Measurements from ENCODE around the gene NDFIP2.
A peak's percentile ranks its signal among the peaks of the same experiment; 100 is the strongest.

NDFIP2 gene

GRCh38 chr13:79485014-79485811 lies 4.3 kb downstream of the NDFIP2 start:
- POLR2A ChIA-PET (ENCODE audit: low non-redundant PET): interaction anchor here (0.8 to 1.0 kb wide), 2 partner anchors 26 to 61 kb away, joined by 6 read pairs; no protein-coding TSS in a partner anchor
- H3K27ac ChIP-seq: peak overlapping the region; percentile 34

GRCh38 chr13:79486433-79487188 lies 5.7 kb downstream of the NDFIP2 start:
- CTCF ChIA-PET: no interaction called here
- no peak overlapping the region for H3K27ac ChIP-seq
- POLR2A ChIA-PET (ENCODE audit: low non-redundant PET): no interaction called here
- no peak for DNase-seq (ENCODE audit: low spot score)
- no peak for TF ChIP-seq CTCF (conservative IDR thresholded peaks at IDR 0.05; ENCODE audit: low read depth)

More at GRCh38 chr13:79485014-79485811, 4.3 kb downstream of the NDFIP2 start:
- CTCF ChIA-PET: interaction anchor here (0.5 to 0.8 kb wide), 3 partner anchors 15 to 261 kb away, joined by 3 to 4 read pairs (median 3); no protein-coding TSS in a partner anchor
- peak; percentile 70 for DNase-seq (ENCODE audit: low spot score)
- TF ChIP-seq CTCF (conservative IDR thresholded peaks at IDR 0.05; ENCODE audit: low read depth): no peak

- CTCF ChIA-PET: no interaction called here
- TF ChIP-seq CTCF (conservative IDR thresholded peaks at IDR 0.05; ENCODE audit: low read depth): no peak
- peak overlapping the region; percentile 76 for H3K27ac ChIP-seq
- no peak for DNase-seq (ENCODE audit: low spot score)
- POLR2A ChIA-PET (ENCODE audit: low non-redundant PET): no interaction called here
Observed at GRCh38 chr13:79490326-79490725, 9.4 kb downstream of the NDFIP2 start.

GRCh38 chr13:79490824-79491223 lies 9.9 kb downstream of the NDFIP2 start:
- ChIA-PET POLR2A (ENCODE audit: low non-redundant PET) (no interaction called here), CTCF (interaction anchor here (1.0 kb wide), 1 partner anchor 52 kb away, joined by 3 read pairs; no protein-coding TSS in a partner anchor)
- no peak for DNase-seq (ENCODE audit: low spot score)
- no peak overlapping the region for H3K27ac ChIP-seq
- no peak for TF ChIP-seq CTCF (conservative IDR thresholded peaks at IDR 0.05; ENCODE audit: low read depth)

GRCh38 chr13:79491715-79492114 lies 10.8 kb downstream of the NDFIP2 start:
- TF ChIP-seq CTCF (conservative IDR thresholded peaks at IDR 0.05; ENCODE audit: low read depth): no peak
- ChIA-PET POLR2A (ENCODE audit: low non-redundant PET) (no interaction called here), CTCF (interaction anchor here (1.0 kb wide), 1 partner anchor 51 kb away, joined by 3 read pairs; no protein-coding TSS in a partner anchor)
- DNase-seq (ENCODE audit: low spot score): peak; percentile 74
- H3K27ac ChIP-seq: peak overlapping the region; percentile 99

- POLR2A ChIA-PET (ENCODE audit: low non-redundant PET): no interaction called here
- CTCF ChIA-PET: no interaction called here
- DNase-seq (ENCODE audit: low spot score): no peak
- peak overlapping the region; percentile 99 for H3K27ac ChIP-seq
- no peak for TF ChIP-seq CTCF (conservative IDR thresholded peaks at IDR 0.05; ENCODE audit: low read depth)
Observed at GRCh38 chr13:79492313-79492798, 11.4 kb downstream of the NDFIP2 start.

All from RWPE1 (cell line).